ENCODE measurements around the gene FAM124A. TPM values are rescaled to one million over a fixed set of nuclear protein-coding genes. Genes with fewer than 3 reads are reported as not detected.
A peak's percentile ranks its signal among the peaks of the same experiment; 100 is the strongest.

The FAM124A gene
- polyA plus RNA-seq, 2 donors, result 0.43 to 0.64 TPM

DNA sequence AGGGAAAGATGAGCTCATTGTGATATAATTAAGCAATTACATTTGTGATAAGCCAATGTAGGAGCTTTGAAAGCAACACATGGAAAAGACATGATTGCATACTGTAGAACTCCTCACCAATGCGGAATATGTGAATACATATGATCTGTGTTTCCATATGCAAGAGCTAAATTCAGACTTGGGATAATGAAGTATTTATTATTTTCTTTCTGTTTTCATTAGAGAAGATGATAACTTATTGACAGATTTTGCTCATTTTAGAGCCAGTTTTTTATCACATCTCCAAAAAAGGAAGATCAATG lies 14.2 kb downstream of the FAM124A start:
- WGBS, 2 donors, result 91 to 96% methylated on average over 1 of the region's 1 CpG
- no peaks in the 10 kb centered on the region for H3K4me1 ChIP-seq (ENCODE audit: control insufficient read depth in 2 of 2, insufficient read depth in 2 of 2, low read length in 1 of 2)
- H3K36me3 ChIP-seq (ENCODE audit: control insufficient read depth in 2 of 2, insufficient read depth in 2 of 2, low read length in 1 of 2), result peaks cover 0 to 5% of the 10 kb centered on the region in 2 donors
- no peaks in the 10 kb centered on the region for H3K27me3 ChIP-seq (ENCODE audit: control insufficient read depth in 1 of 2, insufficient read depth in 2 of 2, low read length in 2 of 2)
- H3K4me3 ChIP-seq (ENCODE audit: low read depth in 1 of 2, low read length in 2 of 2), result no peak overlapping the region
- H3K27ac ChIP-seq (ENCODE audit: low read depth in 2 of 2, low read length in 1 of 2), result no peak overlapping the region
- H3K9me3 ChIP-seq (ENCODE audit: control insufficient read depth in 2 of 2, insufficient read depth in 1 of 2, low read depth in 1 of 2, low read length in 1 of 2), result peaks cover 0 to 2% of the 10 kb centered on the region in 2 donors

- H3K27me3 ChIP-seq (ENCODE audit: control insufficient read depth in 1 of 2, insufficient read depth in 2 of 2, low read length in 2 of 2), result no peaks in the 10 kb centered on the region
- H3K36me3 ChIP-seq (ENCODE audit: control insufficient read depth in 2 of 2, insufficient read depth in 2 of 2, low read length in 1 of 2), result peaks cover 0 to 5% of the 10 kb centered on the region in 2 donors
- peaks cover 0 to 2% of the 10 kb centered on the region in 2 donors for H3K9me3 ChIP-seq (ENCODE audit: control insufficient read depth in 2 of 2, insufficient read depth in 1 of 2, low read depth in 1 of 2, low read length in 1 of 2)
- H3K4me1 ChIP-seq (ENCODE audit: control insufficient read depth in 2 of 2, insufficient read depth in 2 of 2, low read length in 1 of 2), result no peaks in the 10 kb centered on the region
- 84 to 87% methylated on average over 4 of the region's 4 CpGs for WGBS, 2 donors
- no peak overlapping the region for H3K4me3 ChIP-seq (ENCODE audit: low read depth in 1 of 2, low read length in 2 of 2)
- no peak overlapping the region for H3K27ac ChIP-seq (ENCODE audit: low read depth in 2 of 2, low read length in 1 of 2)
Observed at GRCh38 chr13:51237386-51237785, 15.2 kb downstream of the FAM124A start.

DNA sequence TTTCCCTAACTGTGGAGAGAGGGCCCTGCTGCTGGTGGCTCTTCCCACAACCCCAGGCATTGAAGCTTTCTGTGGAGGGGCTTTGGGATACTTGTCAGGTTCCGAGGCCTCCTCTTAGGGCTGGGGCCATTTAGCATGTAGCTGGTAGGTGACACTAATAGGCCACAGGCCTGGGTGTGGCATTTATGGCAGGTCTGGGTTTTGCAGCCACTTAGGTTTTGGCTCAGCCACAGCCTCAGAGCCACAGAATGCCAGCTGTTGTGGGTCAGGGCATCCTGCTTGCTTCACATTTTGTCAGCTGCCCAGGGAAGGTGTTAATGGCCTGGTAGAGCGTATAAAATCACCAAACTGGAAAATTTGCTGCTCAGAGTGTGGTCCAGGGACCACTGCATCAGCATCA lies 15.7 kb downstream of the FAM124A start:
- Histone ChIP-seq H3K36me3 (ENCODE audit: control insufficient read depth in 2 of 2, insufficient read depth in 2 of 2, low read length in 1 of 2) (peaks cover 0 to 3% of the 10 kb centered on the region in 2 donors), H3K27me3 (ENCODE audit: control insufficient read depth in 1 of 2, insufficient read depth in 2 of 2, low read length in 2 of 2) (no peaks in the 10 kb centered on the region), H3K9me3 (ENCODE audit: control insufficient read depth in 2 of 2, insufficient read depth in 1 of 2, low read depth in 1 of 2, low read length in 1 of 2) (peaks cover 0 to 2% of the 10 kb centered on the region in 2 donors), H3K4me1 (ENCODE audit: control insufficient read depth in 2 of 2, insufficient read depth in 2 of 2, low read length in 1 of 2) (no peaks in the 10 kb centered on the region), H3K27ac (ENCODE audit: low read depth in 2 of 2, low read length in 1 of 2) (no peak overlapping the region), H3K4me3 (ENCODE audit: low read depth in 1 of 2, low read length in 2 of 2) (no peak overlapping the region)
- 92 to 96% methylated on average over 2 of the region's 2 CpGs for WGBS, 2 donors

- 56 to 68% methylated on average over 5 of the region's 5 CpGs for WGBS, 2 donors
- Histone ChIP-seq H3K27ac (ENCODE audit: low read depth in 2 of 2, low read length in 1 of 2) (no peak overlapping the region), H3K27me3 (ENCODE audit: control insufficient read depth in 1 of 2, insufficient read depth in 2 of 2, low read length in 2 of 2) (no peaks in the 10 kb centered on the region), H3K36me3 (ENCODE audit: control insufficient read depth in 2 of 2, insufficient read depth in 2 of 2, low read length in 1 of 2) (no peaks in the 10 kb centered on the region), H3K4me3 (ENCODE audit: low read depth in 1 of 2, low read length in 2 of 2) (no peak overlapping the region), H3K4me1 (ENCODE audit: control insufficient read depth in 2 of 2, insufficient read depth in 2 of 2, low read length in 1 of 2) (no peaks in the 10 kb centered on the region), H3K9me3 (ENCODE audit: control insufficient read depth in 2 of 2, insufficient read depth in 1 of 2, low read depth in 1 of 2, low read length in 1 of 2) (peaks cover 0 to 2% of the 10 kb centered on the region in 2 donors)
Observed at GRCh38 chr13:51240178-51240577, 18.0 kb downstream of the FAM124A start.

GRCh38 chr13:51240958-51241357 lies 18.8 kb downstream of the FAM124A start:
- Histone ChIP-seq H3K4me1 (ENCODE audit: control insufficient read depth in 2 of 2, insufficient read depth in 2 of 2, low read length in 1 of 2) (no peaks in the 10 kb centered on the region), H3K36me3 (ENCODE audit: control insufficient read depth in 2 of 2, insufficient read depth in 2 of 2, low read length in 1 of 2) (no peaks in the 10 kb centered on the region), H3K4me3 (ENCODE audit: low read depth in 1 of 2, low read length in 2 of 2) (no peak overlapping the region), H3K27me3 (ENCODE audit: control insufficient read depth in 1 of 2, insufficient read depth in 2 of 2, low read length in 2 of 2) (no peaks in the 10 kb centered on the region), H3K27ac (ENCODE audit: low read depth in 2 of 2, low read length in 1 of 2) (peak overlapping the region in 1 of 2 donors; percentile 26), H3K9me3 (ENCODE audit: control insufficient read depth in 2 of 2, insufficient read depth in 1 of 2, low read depth in 1 of 2, low read length in 1 of 2) (peaks cover 0 to 2% of the 10 kb centered on the region in 2 donors)
- WGBS, 2 donors, result 83 to 85% methylated on average over 3 of the region's 3 CpGs

GRCh38 chr13:51241720-51242119 lies 19.5 kb downstream of the FAM124A start:
- 78 to 79% methylated on average over 6 of the region's 6 CpGs for WGBS, 2 donors

DNA sequence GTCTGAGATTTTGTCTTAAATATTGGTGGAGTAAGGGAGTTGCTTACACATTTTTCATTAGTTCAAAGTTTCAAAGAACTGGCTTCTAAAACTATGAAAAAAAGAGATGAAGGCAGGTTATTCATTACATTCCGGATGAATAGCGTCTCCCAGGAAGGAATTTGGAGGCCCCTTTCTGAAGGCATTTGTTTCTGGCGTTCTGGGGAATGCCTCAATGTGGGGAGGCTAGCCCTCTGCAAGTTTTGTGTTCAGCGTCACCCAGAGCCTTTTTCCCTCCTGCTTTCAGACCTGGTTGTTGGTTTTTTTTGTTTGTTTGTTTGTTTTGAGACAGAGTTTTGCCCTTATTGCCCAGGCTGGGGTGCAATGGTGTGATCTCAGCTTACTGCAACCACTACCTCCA lies 21.0 kb downstream of the FAM124A start:
- Histone ChIP-seq H3K36me3 (ENCODE audit: control insufficient read depth in 2 of 2, insufficient read depth in 2 of 2, low read length in 1 of 2) (no peaks in the 10 kb centered on the region), H3K4me1 (ENCODE audit: control insufficient read depth in 2 of 2, insufficient read depth in 2 of 2, low read length in 1 of 2) (peaks cover 0 to 4% of the 10 kb centered on the region in 2 donors), H3K4me3 (ENCODE audit: low read depth in 1 of 2, low read length in 2 of 2) (no peak overlapping the region), H3K27me3 (ENCODE audit: control insufficient read depth in 1 of 2, insufficient read depth in 2 of 2, low read length in 2 of 2) (no peaks in the 10 kb centered on the region), H3K9me3 (ENCODE audit: control insufficient read depth in 2 of 2, insufficient read depth in 1 of 2, low read depth in 1 of 2, low read length in 1 of 2) (peaks cover 0 to 2% of the 10 kb centered on the region in 2 donors), H3K27ac (ENCODE audit: low read depth in 2 of 2, low read length in 1 of 2) (no peak overlapping the region)
- WGBS, 2 donors, result 82 to 88% methylated on average over 4 of the region's 4 CpGs

More at GRCh38 chr13:51241720-51242119, 19.5 kb downstream of the FAM124A start:
- Histone ChIP-seq H3K27ac (ENCODE audit: low read depth in 2 of 2, low read length in 1 of 2) (no peak overlapping the region), H3K27me3 (ENCODE audit: control insufficient read depth in 1 of 2, insufficient read depth in 2 of 2, low read length in 2 of 2) (no peaks in the 10 kb centered on the region), H3K4me3 (ENCODE audit: low read depth in 1 of 2, low read length in 2 of 2) (no peak overlapping the region), H3K36me3 (ENCODE audit: control insufficient read depth in 2 of 2, insufficient read depth in 2 of 2, low read length in 1 of 2) (no peaks in the 10 kb centered on the region), H3K9me3 (ENCODE audit: control insufficient read depth in 2 of 2, insufficient read depth in 1 of 2, low read depth in 1 of 2, low read length in 1 of 2) (peaks cover 0 to 2% of the 10 kb centered on the region in 2 donors), H3K4me1 (ENCODE audit: control insufficient read depth in 2 of 2, insufficient read depth in 2 of 2, low read length in 1 of 2) (peaks cover 0 to under 1% of the 10 kb centered on the region in 2 donors)

- Histone ChIP-seq H3K27me3 (ENCODE audit: control insufficient read depth in 1 of 2, insufficient read depth in 2 of 2, low read length in 2 of 2) (no peaks in the 10 kb centered on the region), H3K27ac (ENCODE audit: low read depth in 2 of 2, low read length in 1 of 2) (no peak overlapping the region), H3K36me3 (ENCODE audit: control insufficient read depth in 2 of 2, insufficient read depth in 2 of 2, low read length in 1 of 2) (no peaks in the 10 kb centered on the region), H3K4me1 (ENCODE audit: control insufficient read depth in 2 of 2, insufficient read depth in 2 of 2, low read length in 1 of 2) (peaks cover 0 to 4% of the 10 kb centered on the region in 2 donors), H3K4me3 (ENCODE audit: low read depth in 1 of 2, low read length in 2 of 2) (no peak overlapping the region), H3K9me3 (ENCODE audit: control insufficient read depth in 2 of 2, insufficient read depth in 1 of 2, low read depth in 1 of 2, low read length in 1 of 2) (peaks cover 0 to 2% of the 10 kb centered on the region in 2 donors)
- WGBS, 2 donors, result 75% methylated on average over 8 of the region's 8 CpGs
Observed at GRCh38 chr13:51243832-51244231, 21.6 kb downstream of the FAM124A start.

DNA sequence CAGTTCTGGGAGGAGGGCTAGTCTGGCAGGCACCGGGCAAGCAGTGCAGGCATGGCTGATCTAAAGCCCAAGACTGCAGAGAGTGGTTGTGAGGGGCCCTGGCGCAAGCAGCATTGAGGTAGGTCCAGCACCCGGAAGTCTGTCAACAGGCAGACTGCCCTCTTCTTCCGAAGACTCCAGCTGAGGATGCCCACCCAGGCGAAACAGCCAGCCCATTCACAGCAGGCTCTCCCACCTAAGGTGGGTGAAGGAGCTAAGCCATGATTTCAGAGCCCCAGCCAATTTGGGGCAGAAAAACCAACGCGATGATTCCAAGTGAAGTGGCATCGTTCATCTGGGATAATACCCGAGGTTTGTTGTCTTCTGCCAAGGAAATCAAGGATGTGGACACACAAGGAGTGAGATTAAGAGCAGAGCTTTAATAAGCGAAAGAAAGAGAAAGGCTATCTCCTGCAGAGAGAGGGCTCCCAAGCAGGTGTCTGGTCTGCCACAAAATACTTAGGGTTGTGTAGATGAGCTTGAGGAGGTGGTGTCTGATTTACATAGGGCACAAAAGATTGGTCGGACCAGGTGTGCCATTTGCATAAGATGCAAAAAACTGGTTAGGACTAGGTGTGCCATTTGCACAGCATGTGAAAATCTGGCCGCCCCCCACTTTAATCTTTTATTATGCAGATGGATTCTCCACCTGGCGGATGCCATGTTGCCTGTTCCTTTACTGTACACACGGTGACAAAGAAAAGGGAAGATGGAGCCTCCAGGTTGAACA lies 22.6 kb downstream of the FAM124A start:
- no peak overlapping the region for H3K27ac ChIP-seq (ENCODE audit: low read depth in 2 of 2, low read length in 1 of 2)
- H3K9me3 ChIP-seq (ENCODE audit: control insufficient read depth in 2 of 2, insufficient read depth in 1 of 2, low read depth in 1 of 2, low read length in 1 of 2), result peaks cover 0 to 2% of the 10 kb centered on the region in 2 donors
- H3K4me3 ChIP-seq (ENCODE audit: low read depth in 1 of 2, low read length in 2 of 2), result no peak overlapping the region
- H3K36me3 ChIP-seq (ENCODE audit: control insufficient read depth in 2 of 2, insufficient read depth in 2 of 2, low read length in 1 of 2), result no peaks in the 10 kb centered on the region
- H3K4me1 ChIP-seq (ENCODE audit: control insufficient read depth in 2 of 2, insufficient read depth in 2 of 2, low read length in 1 of 2), result peaks cover 0 to 4% of the 10 kb centered on the region in 2 donors
- 75 to 77% methylated on average over 14 of the region's 14 CpGs for WGBS, 2 donors
- no peaks in the 10 kb centered on the region for H3K27me3 ChIP-seq (ENCODE audit: control insufficient read depth in 1 of 2, insufficient read depth in 2 of 2, low read length in 2 of 2)

GRCh38 chr13:51245583-51245982 lies 23.4 kb downstream of the FAM124A start:
- Histone ChIP-seq H3K27ac (ENCODE audit: low read depth in 2 of 2, low read length in 1 of 2) (no peak overlapping the region), H3K4me3 (ENCODE audit: low read depth in 1 of 2, low read length in 2 of 2) (no peak overlapping the region), H3K4me1 (ENCODE audit: control insufficient read depth in 2 of 2, insufficient read depth in 2 of 2, low read length in 1 of 2) (peaks cover 0 to 4% of the 10 kb centered on the region in 2 donors), H3K27me3 (ENCODE audit: control insufficient read depth in 1 of 2, insufficient read depth in 2 of 2, low read length in 2 of 2) (no peaks in the 10 kb centered on the region), H3K36me3 (ENCODE audit: control insufficient read depth in 2 of 2, insufficient read depth in 2 of 2, low read length in 1 of 2) (no peaks in the 10 kb centered on the region), H3K9me3 (ENCODE audit: control insufficient read depth in 2 of 2, insufficient read depth in 1 of 2, low read depth in 1 of 2, low read length in 1 of 2) (peaks cover 0 to 2% of the 10 kb centered on the region in 2 donors)
- 82 to 90% methylated on average over 2 of the region's 2 CpGs for WGBS, 2 donors
